Fibroblast of pulmonary artery (primary cell): ENCODE data around the gene HES1.
"Not testable (repeated sequence)": the region's sequence is repeated elsewhere in the genome, so short reads cannot be mapped to it uniquely, and the experiment has no call there.

Experiments used
- DNase-seq: peaks from one replicate; pipeline ENCODE4 v3.0.0-alpha.2; 2010; ENCODE audit warnings: low read depth
- H3K4me3 ChIP-seq: replicated peaks from 2 replicates; pipeline ENCODE4 v1.5.1; 2011; ENCODE audit warnings: low read depth, mild to moderate bottlenecking, control low read depth, low read length, moderate library complexity
- CTCF ChIP-seq: IDR thresholded peaks from 2 replicates; pipeline ENCODE4 v1.5.1; 2011; ENCODE audit warnings: mild to moderate bottlenecking, control low read depth, low read length, inconsistent platforms; ENCODE audit errors: missing control alignments

HES1 gene

GRCh38 chr3:194135806-194136518, at the start of gene HES1:
TSS of gene HES1 (plus strand) at chr3:194136148. CDS start at chr3:194136381, 233 bp downstream.
- peak within 1 kb of the TSS; percentile 86 for H3K4me3 ChIP-seq
- TF ChIP-seq CTCF = no peak
- peak; percentile 99 for DNase-seq

- H3K4me3 ChIP-seq = no peak overlapping the region
- no peak for DNase-seq
- no peak for TF ChIP-seq CTCF
Measured at GRCh38 chr3:194086388-194087075, 49.4 kb upstream of the HES1 start.

- no peak for DNase-seq
- no peak for TF ChIP-seq CTCF
- H3K4me3 ChIP-seq = no peak overlapping the region
Measured at GRCh38 chr3:194087280-194087679, 48.7 kb upstream of the HES1 start.

- no peak for TF ChIP-seq CTCF
- no peak for DNase-seq
- H3K4me3 ChIP-seq = no peak overlapping the region
Measured at GRCh38 chr3:194087995-194088855, 47.7 kb upstream of the HES1 start.

- no peak overlapping the region for H3K4me3 ChIP-seq
- TF ChIP-seq CTCF = no peak
- DNase-seq = peak; percentile 99
Measured at GRCh38 chr3:194089357-194090177, 46.4 kb upstream of the HES1 start.

- H3K4me3 ChIP-seq, DNase-seq: not testable (repeated sequence)
Measured at GRCh38 chr3:194090178-194090555, 45.8 kb upstream of the HES1 start.

- H3K4me3 ChIP-seq = no peak overlapping the region
- DNase-seq = no peak
- no peak for TF ChIP-seq CTCF
Measured at GRCh38 chr3:194090716-194091115, 45.2 kb upstream of the HES1 start.
